Central memory CD8-positive, alpha-beta T cell (primary cell): ENCODE data around the gene RLN3.

ENCODE experiments used
- ATAC-seq: fragments of 150-1000 bp; cut with Tn5 transposase; replicated peaks from 2 replicates; pipeline ENCODE4 v1.10.0; 2022; ENCODE audit warnings: mild to moderate bottlenecking, moderate FRiP score, moderate number of reproducible peaks; ENCODE audit not compliant: poor library complexity, severe bottlenecking; ENCODE audit errors: extremely low read depth
- DNase-seq, 2 donors: peaks; one replicate each; pipeline ENCODE4 v3.0.0; 2021; ENCODE audit warnings: low spot score in 2 of 2
- H3K27ac Mint-ChIP-seq: one replicate; pipeline ENCODE4 v1.8.0; 2022; ENCODE audit warnings: low read depth, mild to moderate bottlenecking, moderate library complexity, mixed read lengths
- H3K27me3 Mint-ChIP-seq: one replicate; pipeline ENCODE4 v1.8.0; 2022; ENCODE audit warnings: mixed read lengths
- H3K36me3 Mint-ChIP-seq: one replicate; pipeline ENCODE4 v1.8.0; 2022; ENCODE audit warnings: mild to moderate bottlenecking, moderate library complexity, mixed read lengths; ENCODE audit not compliant: insufficient read depth
- H3K4me1 Mint-ChIP-seq: one replicate; pipeline ENCODE4 v1.8.0; 2022; ENCODE audit warnings: mixed read lengths
- H3K4me3 Mint-ChIP-seq: one replicate; pipeline ENCODE4 v1.8.0; 2022; ENCODE audit warnings: mild to moderate bottlenecking, moderate library complexity, mixed read lengths
- H3K9me3 Mint-ChIP-seq: one replicate; pipeline ENCODE4 v1.8.0; 2022; ENCODE audit warnings: mixed read lengths

RLN3 gene

DNA sequence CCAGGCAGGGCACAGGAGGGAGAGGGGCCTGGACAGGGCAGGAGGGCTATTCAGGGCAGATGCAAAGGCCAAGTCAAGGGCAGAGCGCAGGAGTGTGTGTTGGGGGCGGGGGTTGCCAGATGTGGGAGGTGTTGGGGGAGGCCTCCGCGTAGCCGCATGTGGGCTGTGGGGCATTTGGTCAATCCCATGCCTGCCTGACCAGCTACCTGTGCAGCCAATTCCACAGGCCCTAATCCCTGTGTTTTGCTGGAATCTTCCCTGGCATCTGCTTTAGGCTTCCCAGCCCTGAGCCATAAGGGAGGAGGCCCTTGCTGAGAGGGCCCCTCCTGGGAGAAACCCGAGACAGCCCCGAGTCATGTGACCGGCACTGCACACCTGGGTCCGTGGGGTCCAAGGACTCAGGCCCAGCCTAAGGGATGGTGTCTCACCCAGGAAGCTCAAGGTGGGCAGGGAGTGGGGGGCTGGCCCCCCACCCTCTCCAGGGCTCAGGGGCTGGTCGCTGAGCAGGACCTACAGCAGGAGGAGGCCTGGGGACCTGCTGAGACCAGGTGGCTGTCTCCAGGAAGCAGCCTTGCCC lies 42.1 kb upstream of the RLN3 start:
- Mint-ChIP-seq H3K36me3 (peaks cover 19% of the 10 kb centered on the region), H3K4me3 (peak overlapping the region; percentile 59), H3K27ac (peak overlapping the region; percentile 99), H3K9me3 (no peaks in the 10 kb centered on the region), H3K4me1 (peaks cover 44% of the 10 kb centered on the region), H3K27me3 (no peaks in the 10 kb centered on the region)
- peak; percentile 2 for ATAC-seq
- DNase-seq, result no peak

- H3K27me3 Mint-ChIP-seq, result no peaks in the 10 kb centered on the region
- peaks cover 20% of the 10 kb centered on the region for H3K36me3 Mint-ChIP-seq
- peak; percentile 93 for ATAC-seq
- H3K27ac Mint-ChIP-seq, result peak overlapping the region; percentile 99
- DNase-seq, result peak; percentile 97 to 98
- H3K9me3 Mint-ChIP-seq, result no peaks in the 10 kb centered on the region
- H3K4me1 Mint-ChIP-seq, result peaks cover 44% of the 10 kb centered on the region
- peak overlapping the region; percentile 59 for H3K4me3 Mint-ChIP-seq
Measured at GRCh38 chr19:13986348-13986904, 41.5 kb upstream of the RLN3 start.

DNA sequence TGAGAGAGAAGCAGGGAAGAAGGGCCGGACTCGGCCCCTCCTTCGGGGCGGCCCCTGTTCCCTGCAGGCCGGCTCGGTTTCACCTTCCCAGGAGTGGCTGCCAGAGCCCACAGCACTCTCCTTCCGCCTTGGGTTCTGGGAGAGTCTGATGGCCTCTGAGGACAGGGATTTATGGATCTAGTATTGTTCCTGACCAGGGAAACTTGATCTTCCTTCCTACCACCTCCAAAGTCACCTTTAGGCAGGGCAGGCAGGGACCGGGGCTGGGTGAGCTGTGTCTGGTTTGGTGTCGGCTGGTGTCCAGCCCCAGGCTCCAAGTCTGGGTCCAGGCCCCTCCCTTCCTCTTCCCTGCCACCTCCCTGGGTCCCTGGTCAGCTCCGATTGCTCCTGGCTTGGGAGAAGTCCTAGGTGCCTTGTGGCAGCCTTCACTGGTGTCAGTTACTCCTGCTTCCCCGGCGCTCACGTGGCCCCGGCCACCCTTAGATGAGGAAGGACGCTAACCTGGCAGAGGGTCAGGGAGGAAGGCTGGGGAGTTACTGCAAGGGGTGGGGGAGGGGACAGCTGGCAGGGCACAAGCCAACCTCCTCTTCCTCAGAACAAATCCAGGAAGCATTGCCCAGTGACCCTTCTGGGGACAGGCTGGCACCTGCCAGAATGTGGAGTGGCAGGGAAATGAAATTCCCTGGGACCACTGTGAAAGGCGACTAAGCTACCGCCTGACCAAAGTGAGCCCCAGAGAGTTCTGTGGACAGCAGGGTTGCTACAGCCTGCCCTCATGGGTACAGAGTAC lies 40.7 kb upstream of the RLN3 start:
- H3K27ac Mint-ChIP-seq, result peak overlapping the region; percentile 99
- no peaks in the 10 kb centered on the region for H3K27me3 Mint-ChIP-seq
- ATAC-seq (no peak), DNase-seq (no peak)
- peaks cover 48% of the 10 kb centered on the region for H3K4me1 Mint-ChIP-seq
- no peaks in the 10 kb centered on the region for H3K9me3 Mint-ChIP-seq
- peak overlapping the region; percentile 59 for H3K4me3 Mint-ChIP-seq
- peaks cover 24% of the 10 kb centered on the region for H3K36me3 Mint-ChIP-seq

GRCh38 chr19:13989487-13989886 lies 38.5 kb upstream of the RLN3 start:
- Mint-ChIP-seq H3K4me1 (peaks cover 50% of the 10 kb centered on the region), H3K27ac (peak overlapping the region; percentile 94), H3K27me3 (no peaks in the 10 kb centered on the region), H3K36me3 (peaks cover 32% of the 10 kb centered on the region), H3K4me3 (no peak overlapping the region), H3K9me3 (no peaks in the 10 kb centered on the region)
- DNase-seq (no peak), ATAC-seq (no peak)

DNA sequence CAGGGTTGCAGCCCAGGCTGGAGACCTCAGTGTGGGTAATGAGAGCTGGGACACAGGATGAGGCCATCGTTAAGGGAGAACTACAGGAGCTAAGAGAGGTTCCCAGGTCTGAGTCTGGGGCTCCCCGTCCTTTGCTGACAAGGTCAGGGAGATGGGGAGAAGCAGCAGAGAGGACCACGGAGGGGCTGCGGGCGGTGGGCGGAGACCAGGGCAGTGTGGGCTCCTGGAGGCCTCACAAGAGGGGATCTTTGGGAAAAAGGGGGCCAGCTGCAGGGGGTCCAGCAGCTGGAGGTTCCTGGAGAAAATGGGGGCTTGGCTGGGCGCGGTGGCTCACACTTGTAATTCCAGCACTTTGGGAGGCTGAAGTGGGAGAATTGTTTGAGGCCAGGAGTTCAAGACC lies 37.9 kb upstream of the RLN3 start:
- Mint-ChIP-seq H3K27me3 (no peaks in the 10 kb centered on the region), H3K9me3 (no peaks in the 10 kb centered on the region), H3K4me3 (peak overlapping the region; percentile 34), H3K4me1 (peaks cover 50% of the 10 kb centered on the region), H3K36me3 (peaks cover 32% of the 10 kb centered on the region), H3K27ac (peak overlapping the region; percentile 94)
- ATAC-seq (no peak), DNase-seq (no peak)

- peaks cover 30% of the 10 kb centered on the region for H3K4me1 Mint-ChIP-seq
- H3K27ac Mint-ChIP-seq, result no peak overlapping the region
- no peak overlapping the region for H3K4me3 Mint-ChIP-seq
- peaks cover 26% of the 10 kb centered on the region for H3K36me3 Mint-ChIP-seq
- ATAC-seq, result no peak
- no peaks in the 10 kb centered on the region for H3K27me3 Mint-ChIP-seq
- no peak for DNase-seq
- no peaks in the 10 kb centered on the region for H3K9me3 Mint-ChIP-seq
Measured at GRCh38 chr19:13992025-13992424, 35.9 kb upstream of the RLN3 start.

GRCh38 chr19:13993590-13994300 lies 34.2 kb upstream of the RLN3 start:
- Mint-ChIP-seq H3K27ac (peak overlapping the region; percentile 38), H3K4me3 (no peak overlapping the region), H3K4me1 (peaks cover 20% of the 10 kb centered on the region), H3K9me3 (no peaks in the 10 kb centered on the region), H3K36me3 (peaks cover 25% of the 10 kb centered on the region), H3K27me3 (no peaks in the 10 kb centered on the region)
- ATAC-seq (no peak), DNase-seq (no peak)

DNA sequence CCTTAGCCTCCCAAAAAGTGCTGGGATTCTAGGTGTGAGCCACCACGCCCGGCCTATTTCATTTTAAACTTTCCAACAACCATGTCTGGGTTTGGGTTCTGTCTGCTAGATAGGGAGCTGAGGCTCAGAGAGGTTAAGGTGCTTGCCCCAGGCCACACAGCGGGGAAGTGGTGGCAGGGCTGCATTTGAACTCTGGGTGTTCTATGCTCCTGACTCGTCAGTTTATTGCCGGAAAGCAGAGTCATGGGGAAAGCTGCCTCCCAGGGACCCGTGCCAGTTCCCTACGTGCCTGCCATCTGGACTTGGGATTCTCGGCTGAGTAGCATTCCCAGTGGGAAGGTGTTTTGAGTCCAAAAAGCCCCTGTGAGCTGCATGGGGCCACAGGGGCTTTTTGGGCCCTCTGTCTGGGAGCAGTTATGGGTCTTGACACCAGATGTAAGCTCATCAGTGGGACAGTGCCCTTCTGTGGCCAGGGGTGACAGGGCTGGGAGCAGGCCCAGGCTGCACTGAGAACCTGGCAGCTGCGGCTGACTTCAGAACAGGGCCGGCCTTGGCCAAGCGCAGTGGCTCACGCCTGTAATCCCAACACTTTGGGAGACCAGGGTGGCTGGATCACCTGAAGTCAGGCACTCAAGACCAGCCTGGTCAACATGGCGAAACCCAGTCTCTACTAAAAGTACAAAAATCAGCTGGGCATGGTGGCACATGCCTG lies 32.8 kb upstream of the RLN3 start:
- Mint-ChIP-seq H3K27me3 (no peaks in the 10 kb centered on the region), H3K4me3 (no peak overlapping the region), H3K9me3 (no peaks in the 10 kb centered on the region), H3K4me1 (peaks cover 6% of the 10 kb centered on the region), H3K36me3 (peaks cover 22% of the 10 kb centered on the region), H3K27ac (no peak overlapping the region)
- DNase-seq, result no peak
- ATAC-seq, result no peak

GRCh38 chr19:13995878-13996765 lies 31.8 kb upstream of the RLN3 start:
- Mint-ChIP-seq H3K4me3 (no peak overlapping the region), H3K27ac (no peak overlapping the region), H3K36me3 (peaks cover 21% of the 10 kb centered on the region), H3K9me3 (no peaks in the 10 kb centered on the region), H3K4me1 (peaks cover 9% of the 10 kb centered on the region), H3K27me3 (no peaks in the 10 kb centered on the region)
- DNase-seq, result no peak
- ATAC-seq, result no peak

GRCh38 chr19:13996928-13997630 lies 30.9 kb upstream of the RLN3 start:
- Mint-ChIP-seq H3K4me3 (no peak overlapping the region), H3K27ac (no peak overlapping the region), H3K4me1 (peaks cover 13% of the 10 kb centered on the region), H3K9me3 (no peaks in the 10 kb centered on the region), H3K36me3 (peaks cover 21% of the 10 kb centered on the region), H3K27me3 (no peaks in the 10 kb centered on the region)
- no peak for ATAC-seq
- DNase-seq, result no peak

GRCh38 chr19:13997631-13997962 lies 30.4 kb upstream of the RLN3 start:
- Mint-ChIP-seq H3K36me3 (peaks cover 20% of the 10 kb centered on the region), H3K27me3 (no peaks in the 10 kb centered on the region), H3K27ac (peak overlapping the region; percentile 49), H3K4me1 (peaks cover 14% of the 10 kb centered on the region), H3K4me3 (no peak overlapping the region), H3K9me3 (no peaks in the 10 kb centered on the region)
- DNase-seq (no peak), ATAC-seq (no peak)
